Prostate gland (tissue), 2 donors: ENCODE data around the gene AGK. TPM values are rescaled to one million over a fixed set of nuclear protein-coding genes. Genes with fewer than 3 reads are reported as not detected.
A peak's percentile ranks its signal among the peaks of the same experiment; 100 is the strongest.

Experiments used
- DNase-seq: peaks from one replicate; pipeline ENCODE4 v3.0.0-alpha.2; 2019; ENCODE audit warnings: low spot score
- H3K27ac ChIP-seq, 2 donors: fragments of 200-600 bp; sonication (generic); 2 replicates each; pipeline ENCODE4 v1.5.1; 2017 to 2019
- H3K27me3 ChIP-seq: fragments of 200-600 bp; sonication (generic); replicated peaks from 2 replicates; pipeline ENCODE4 v1.5.1; 2019; ENCODE audit not compliant: insufficient read depth
- H3K36me3 ChIP-seq, 2 donors: fragments of 200-600 bp; sonication (generic); 1 replicate in 1 of 2; 2 replicates in 1 of 2; pipeline versions ENCODE4 v1.5.1 to v1.8.1; 2017 to 2019
- H3K4me1 ChIP-seq: fragments of 200-600 bp; sonication (generic); replicated peaks from 2 replicates; pipeline ENCODE4 v1.5.1; 2019
- H3K4me3 ChIP-seq, 2 donors: fragments of 200-600 bp; sonication (generic); 2 replicates each; pipeline ENCODE4 v1.5.1; 2017 to 2019
- H3K9me3 ChIP-seq: fragments of 200-600 bp; sonication (generic); 2 replicates; pipeline ENCODE4 v1.5.1; 2017
- CTCF ChIP-seq, 4 experiments: fragments of 200-600 bp in 2 of 4; fragments of 450-650 bp in 2 of 4; sonication (generic) in 2 of 4; IDR thresholded peaks; 1 replicate in 3 of 4; 2 replicates in 1 of 4; pipeline ENCODE4 v1.5.1; 2016 to 2019; ENCODE audit warnings: antibody characterized with exemption in 4 of 4, mild to moderate bottlenecking in 2 of 4, moderate library complexity in 2 of 4
- POLR2A ChIP-seq: fragments of 450-650 bp; IDR thresholded peaks from one replicate; pipeline ENCODE4 v1.6.1; 2016; ENCODE audit warnings: antibody characterized with exemption, mild to moderate bottlenecking
- POLR2AphosphoS5 ChIP-seq: sonication (generic); formaldehyde crosslinking; IDR thresholded peaks from one replicate; pipeline ENCODE4 v1.6.1; 2017; ENCODE audit warnings: antibody characterized with exemption
- WGBS: methylation state at CpG from one replicate; pipeline ENCODE4 v1.1.5; 2018; 5-methylcytosine and 5-hydroxymethylcytosine counted together
- intact Hi-C: fragments of 100-400 bp; cut with DNase I; formaldehyde crosslinking; loops from one replicate; pipeline ENCODE4 v1.14.2; 2022
- total RNA-seq, 2 donors: library from RNA; depleted of rRNA; stranded (reverse); fragments of >200 nt; gene quantifications; one replicate each; pipeline ENCODE4 v1.1.0, GENCODE V29; 2016

The AGK gene
- total RNA-seq, 2 donors from 2014 or later: 19.4 to 26.7 TPM

GRCh38 chr7:141697211-141697871 lies 146.1 kb downstream of the AGK start:
- H3K36me3 ChIP-seq: no peaks in the 10 kb centered on the region
- DNase-seq: no peak
- peaks cover 3% of the 10 kb centered on the region for H3K4me1 ChIP-seq
- H3K27ac ChIP-seq: peak overlapping the region in 1 of 2 donors; percentile 69
- 75% methylated on average over 10 of the region's 10 CpGs for WGBS
- no peaks in the 10 kb centered on the region for H3K9me3 ChIP-seq
- TF ChIP-seq POLR2A: no peak
- no peak for TF ChIP-seq POLR2AphosphoS5
- TF ChIP-seq CTCF (IDR thresholded peaks at IDR 0.05): no peak
- H3K4me3 ChIP-seq: no peak overlapping the region
- H3K27me3 ChIP-seq: no peaks in the 10 kb centered on the region
- intact Hi-C loops: no loop called here

DNA sequence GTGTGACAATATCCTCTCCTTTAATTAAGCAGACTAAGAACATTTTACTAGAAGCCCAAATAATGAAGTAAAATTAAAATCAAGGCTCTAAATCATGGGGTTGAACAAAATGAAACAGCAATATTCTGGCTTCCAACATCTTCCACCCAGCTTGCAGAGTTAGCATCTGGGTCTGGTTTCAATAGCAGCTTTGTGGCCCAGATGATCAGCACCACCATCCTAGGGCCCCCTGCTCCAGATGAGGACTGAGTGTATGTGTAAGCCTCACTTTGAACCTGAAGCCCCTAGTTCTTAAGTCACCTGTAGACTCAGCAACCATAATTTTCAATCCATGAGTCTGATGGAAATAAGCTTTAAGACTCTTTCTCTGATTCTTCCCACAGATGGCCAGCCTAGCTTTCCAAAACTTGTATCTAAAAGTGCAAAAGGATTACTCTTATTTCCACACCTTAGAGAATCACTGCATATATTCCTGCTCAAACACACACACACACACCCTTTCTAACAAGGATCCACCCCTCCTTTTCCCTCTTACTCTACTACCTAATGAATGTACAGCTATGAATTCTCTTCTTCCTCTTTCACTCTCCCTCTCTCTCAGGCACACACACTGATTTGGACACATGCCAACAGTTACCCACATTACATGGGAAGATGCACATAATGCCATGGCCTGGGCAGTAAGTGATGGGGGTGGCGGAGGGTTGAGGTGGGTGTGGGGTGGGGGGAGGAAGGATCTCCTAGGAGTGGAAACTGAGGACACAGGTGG lies 147.2 kb downstream of the AGK start:
- DNase-seq: no peak
- 95% methylated on average over 1 of the region's 1 CpG for WGBS
- H3K27ac ChIP-seq: no peak overlapping the region
- intact Hi-C loops: no loop called here
- no peak overlapping the region for H3K4me3 ChIP-seq
- TF ChIP-seq POLR2AphosphoS5: no peak
- no peaks in the 10 kb centered on the region for H3K27me3 ChIP-seq
- H3K9me3 ChIP-seq: no peaks in the 10 kb centered on the region
- peaks cover 3% of the 10 kb centered on the region for H3K4me1 ChIP-seq
- H3K36me3 ChIP-seq: no peaks in the 10 kb centered on the region

DNA sequence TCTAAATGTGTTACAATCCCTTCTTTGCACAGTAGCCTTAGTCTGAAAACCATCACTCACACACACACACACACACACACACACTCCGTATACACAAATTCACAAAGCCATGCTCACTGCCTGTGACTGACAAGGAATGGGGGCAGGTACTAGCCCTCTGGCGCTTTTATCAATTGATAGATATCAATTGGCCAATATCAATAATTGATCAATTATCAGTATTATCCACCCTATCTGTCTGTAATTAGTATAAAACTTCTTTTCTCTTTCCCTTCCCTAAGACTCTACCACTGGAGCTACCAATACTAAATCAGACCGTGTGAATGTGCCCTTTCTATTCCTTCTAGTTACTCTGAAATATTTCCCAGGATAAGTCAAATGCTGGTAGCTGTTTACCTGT lies 148.7 kb downstream of the AGK start:
- TF ChIP-seq CTCF (IDR thresholded peaks at IDR 0.05) (no peak), POLR2A (no peak), POLR2AphosphoS5 (no peak)
- H3K4me3 ChIP-seq: no peak overlapping the region
- no peak for DNase-seq
- intact Hi-C loops: no loop called here
- 74% methylated on average over 3 of the region's 3 CpGs for WGBS
- H3K9me3 ChIP-seq: no peaks in the 10 kb centered on the region
- H3K27me3 ChIP-seq: no peaks in the 10 kb centered on the region
- H3K27ac ChIP-seq: no peak overlapping the region
- no peaks in the 10 kb centered on the region for H3K36me3 ChIP-seq
- H3K4me1 ChIP-seq: peaks cover 3% of the 10 kb centered on the region

GRCh38 chr7:141700296-141700847 lies 149.2 kb downstream of the AGK start:
- TF ChIP-seq CTCF (IDR thresholded peaks at IDR 0.05) (no peak), POLR2AphosphoS5 (no peak), POLR2A (no peak)
- intact Hi-C loops: no loop called here
- no peaks in the 10 kb centered on the region for H3K27me3 ChIP-seq
- no peak for DNase-seq
- peak overlapping the region in 1 of 2 donors; percentile 90 for H3K4me3 ChIP-seq
- 62% methylated on average over 5 of the region's 5 CpGs for WGBS
- peaks cover 3% of the 10 kb centered on the region for H3K4me1 ChIP-seq
- peak overlapping the region; percentile 82 to 88 for H3K27ac ChIP-seq
- no peaks in the 10 kb centered on the region for H3K36me3 ChIP-seq
- H3K9me3 ChIP-seq: no peaks in the 10 kb centered on the region

- intact Hi-C loops: no loop called here
- peak overlapping the region; percentile 82 to 88 for H3K27ac ChIP-seq
- H3K4me1 ChIP-seq: peaks cover 2% of the 10 kb centered on the region
- DNase-seq: no peak
- no peaks in the 10 kb centered on the region for H3K9me3 ChIP-seq
- peak overlapping the region; percentile 86 to 90 for H3K4me3 ChIP-seq
- no peaks in the 10 kb centered on the region for H3K36me3 ChIP-seq
- no peaks in the 10 kb centered on the region for H3K27me3 ChIP-seq
- TF ChIP-seq POLR2A (no peak), CTCF (IDR thresholded peaks at IDR 0.05) (no peak), POLR2AphosphoS5 (no peak)
- 6% methylated on average over 20 of the region's 20 CpGs for WGBS
Observed at GRCh38 chr7:141700848-141701371, 149.7 kb downstream of the AGK start.
